ENCODE data around the gene ROR2.

DNA sequence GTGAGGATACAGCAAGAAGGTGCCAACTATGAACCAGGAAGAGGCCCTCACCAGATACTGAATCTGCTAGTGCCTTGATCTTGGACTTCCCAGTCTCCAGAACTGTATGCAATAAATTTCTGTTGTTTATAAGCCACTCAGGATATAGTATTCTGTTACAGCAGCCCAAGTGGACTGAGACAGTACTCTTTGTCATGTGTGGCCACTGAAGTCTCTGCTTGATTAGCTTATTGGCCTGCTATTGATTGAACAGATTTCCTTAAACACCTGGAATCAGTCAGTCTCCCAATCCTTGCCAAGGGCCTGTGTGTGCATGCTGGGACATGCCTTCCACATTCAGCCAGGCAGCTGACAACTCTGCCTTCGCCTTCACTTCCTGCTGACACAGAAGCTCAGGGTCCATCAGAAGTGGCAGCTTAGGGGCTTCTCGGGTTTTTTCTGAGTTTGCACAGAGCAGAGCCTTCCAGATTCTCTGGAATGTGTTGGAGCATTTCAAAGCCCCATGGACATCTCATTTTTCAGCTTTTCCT lies 13.7 kb upstream of the ROR2 start:
- no peak for TF ChIP-seq ZC3H10 (CRISPR knock-in tag; IDR thresholded peaks at IDR 0.05)
- no peak for TF ChIP-seq TCF4 (CRISPR knock-in tag; IDR thresholded peaks at IDR 0.05; ENCODE audit: borderline replicate concordance)
- TF ChIP-seq, protein P1, sequence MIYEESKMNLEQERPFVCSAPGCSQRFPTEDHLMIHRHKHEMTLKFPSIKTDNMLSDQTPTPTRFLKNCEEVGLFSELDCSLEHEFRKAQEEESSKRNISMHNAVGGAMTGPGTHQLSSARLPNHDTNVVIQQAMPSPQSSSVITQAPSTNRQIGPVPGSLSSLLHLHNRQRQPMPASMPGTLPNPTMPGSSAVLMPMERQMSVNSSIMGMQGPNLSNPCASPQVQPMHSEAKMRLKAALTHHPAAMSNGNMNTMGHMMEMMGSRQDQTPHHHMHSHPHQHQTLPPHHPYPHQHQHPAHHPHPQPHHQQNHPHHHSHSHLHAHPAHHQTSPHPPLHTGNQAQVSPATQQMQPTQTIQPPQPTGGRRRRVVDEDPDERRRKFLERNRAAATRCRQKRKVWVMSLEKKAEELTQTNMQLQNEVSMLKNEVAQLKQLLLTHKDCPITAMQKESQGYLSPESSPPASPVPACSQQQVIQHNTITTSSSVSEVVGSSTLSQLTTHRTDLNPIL (CRISPR knock-in tag; IDR thresholded peaks at IDR 0.05; ENCODE audit: low read depth) = no peak
- TF ChIP-seq SNAI2 (CRISPR knock-in tag; IDR thresholded peaks at IDR 0.05) = no peak
- no peak for TF ChIP-seq ISL1 (CRISPR knock-in tag; IDR thresholded peaks at IDR 0.05)
- TF ChIP-seq GLIS3 (CRISPR knock-in tag; IDR thresholded peaks at IDR 0.05) = no peak
- TF ChIP-seq, protein P2, sequence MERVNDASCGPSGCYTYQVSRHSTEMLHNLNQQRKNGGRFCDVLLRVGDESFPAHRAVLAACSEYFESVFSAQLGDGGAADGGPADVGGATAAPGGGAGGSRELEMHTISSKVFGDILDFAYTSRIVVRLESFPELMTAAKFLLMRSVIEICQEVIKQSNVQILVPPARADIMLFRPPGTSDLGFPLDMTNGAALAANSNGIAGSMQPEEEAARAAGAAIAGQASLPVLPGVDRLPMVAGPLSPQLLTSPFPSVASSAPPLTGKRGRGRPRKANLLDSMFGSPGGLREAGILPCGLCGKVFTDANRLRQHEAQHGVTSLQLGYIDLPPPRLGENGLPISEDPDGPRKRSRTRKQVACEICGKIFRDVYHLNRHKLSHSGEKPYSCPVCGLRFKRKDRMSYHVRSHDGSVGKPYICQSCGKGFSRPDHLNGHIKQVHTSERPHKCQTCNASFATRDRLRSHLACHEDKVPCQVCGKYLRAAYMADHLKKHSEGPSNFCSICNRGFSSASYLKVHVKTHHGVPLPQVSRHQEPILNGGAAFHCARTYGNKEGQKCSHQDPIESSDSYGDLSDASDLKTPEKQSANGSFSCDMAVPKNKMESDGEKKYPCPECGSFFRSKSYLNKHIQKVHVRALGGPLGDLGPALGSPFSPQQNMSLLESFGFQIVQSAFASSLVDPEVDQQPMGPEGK (CRISPR knock-in tag; IDR thresholded peaks at IDR 0.05; ENCODE audit: borderline replicate concordance) = no peak
- no peak for TF ChIP-seq ZFP30 (CRISPR knock-in tag; IDR thresholded peaks at IDR 0.05)
- TF ChIP-seq RARB (CRISPR knock-in tag; IDR thresholded peaks at IDR 0.05) = no peak

All from SK-N-SH treated with all-trans-retinoic acid at 6 μM for 48 hours (cell line).